Measurements from ENCODE around the gene AP3D1. TPM values are rescaled to one million over a fixed set of nuclear protein-coding genes. Genes with fewer than 3 reads are reported as not detected.

Gene AP3D1
- total RNA-seq, 1 donor from 2014 or later, result 169 TPM

DNA sequence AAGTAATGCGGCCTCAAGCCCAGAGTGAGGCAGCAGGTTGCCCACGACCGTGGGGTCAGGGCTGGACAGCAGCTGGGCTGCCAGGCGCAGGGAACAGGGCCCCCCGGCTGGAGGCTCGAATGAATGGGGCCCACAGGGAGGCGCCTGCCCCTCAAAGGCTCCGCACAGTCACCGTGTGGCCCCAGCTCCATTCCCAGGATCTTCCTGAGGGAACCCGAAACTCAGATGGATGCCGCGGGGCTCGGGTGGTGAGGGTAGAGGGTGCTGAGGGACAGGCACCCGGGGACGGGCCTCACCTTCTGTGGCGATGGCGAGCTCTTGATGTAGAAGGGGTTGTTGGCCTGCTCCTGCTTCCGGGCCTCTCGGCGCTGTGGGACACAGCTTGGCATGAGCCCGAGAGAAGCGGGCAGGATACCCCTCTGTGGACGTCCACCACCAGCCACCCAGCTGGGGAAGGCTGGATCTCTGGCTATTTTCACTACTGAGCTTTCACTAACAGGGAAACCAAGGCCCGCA, 35.4 kb downstream of the AP3D1 start:
- H3K27ac Mint-ChIP-seq (ENCODE audit: unreplicated experiment), result no peak overlapping the region
- H3K9me3 Mint-ChIP-seq (ENCODE audit: unreplicated experiment), result no peaks in the 10 kb centered on the region
- H3K4me3 Mint-ChIP-seq (ENCODE audit: unreplicated experiment), result no peak overlapping the region
- peaks cover 12% of the 10 kb centered on the region for H3K27me3 Mint-ChIP-seq (ENCODE audit: unreplicated experiment)
- no peak for DNase-seq (ENCODE audit: low spot score)
- TF ChIP-seq, protein P1, sequence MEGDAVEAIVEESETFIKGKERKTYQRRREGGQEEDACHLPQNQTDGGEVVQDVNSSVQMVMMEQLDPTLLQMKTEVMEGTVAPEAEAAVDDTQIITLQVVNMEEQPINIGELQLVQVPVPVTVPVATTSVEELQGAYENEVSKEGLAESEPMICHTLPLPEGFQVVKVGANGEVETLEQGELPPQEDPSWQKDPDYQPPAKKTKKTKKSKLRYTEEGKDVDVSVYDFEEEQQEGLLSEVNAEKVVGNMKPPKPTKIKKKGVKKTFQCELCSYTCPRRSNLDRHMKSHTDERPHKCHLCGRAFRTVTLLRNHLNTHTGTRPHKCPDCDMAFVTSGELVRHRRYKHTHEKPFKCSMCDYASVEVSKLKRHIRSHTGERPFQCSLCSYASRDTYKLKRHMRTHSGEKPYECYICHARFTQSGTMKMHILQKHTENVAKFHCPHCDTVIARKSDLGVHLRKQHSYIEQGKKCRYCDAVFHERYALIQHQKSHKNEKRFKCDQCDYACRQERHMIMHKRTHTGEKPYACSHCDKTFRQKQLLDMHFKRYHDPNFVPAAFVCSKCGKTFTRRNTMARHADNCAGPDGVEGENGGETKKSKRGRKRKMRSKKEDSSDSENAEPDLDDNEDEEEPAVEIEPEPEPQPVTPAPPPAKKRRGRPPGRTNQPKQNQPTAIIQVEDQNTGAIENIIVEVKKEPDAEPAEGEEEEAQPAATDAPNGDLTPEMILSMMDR (IDR thresholded peaks at IDR 0.05; ENCODE audit: unreplicated experiment), result no peak
- no peaks in the 10 kb centered on the region for H3K4me1 Mint-ChIP-seq (ENCODE audit: unreplicated experiment)
- H3K36me3 Mint-ChIP-seq (ENCODE audit: low read depth, unreplicated experiment), result peaks cover 39% of the 10 kb centered on the region

DNA sequence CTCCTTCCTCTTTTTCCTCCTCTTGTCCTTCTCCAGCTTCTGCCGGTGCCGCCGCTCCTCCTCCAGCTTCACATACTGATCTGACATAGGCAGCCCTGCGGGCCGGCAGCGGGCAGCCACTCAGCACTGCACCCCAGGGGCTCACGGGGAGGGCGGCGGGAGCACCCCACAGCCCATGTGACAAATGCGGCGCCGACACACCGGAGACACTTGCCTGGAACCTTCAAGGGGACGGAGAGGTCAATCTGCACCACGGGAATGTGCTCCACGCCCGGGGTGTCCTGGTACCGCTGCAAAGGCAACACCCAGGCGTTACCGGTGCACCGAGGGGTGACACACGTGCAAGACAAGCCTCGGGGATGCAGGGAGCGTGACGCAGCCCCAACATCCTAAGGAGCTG, 36.0 kb downstream of the AP3D1 start:
- TF ChIP-seq, protein P1 (IDR thresholded peaks at IDR 0.05; ENCODE audit: unreplicated experiment), result no peak
- Mint-ChIP-seq H3K9me3 (ENCODE audit: unreplicated experiment) (no peaks in the 10 kb centered on the region), H3K27ac (ENCODE audit: unreplicated experiment) (no peak overlapping the region), H3K4me3 (ENCODE audit: unreplicated experiment) (no peak overlapping the region), H3K27me3 (ENCODE audit: unreplicated experiment) (peaks cover 12% of the 10 kb centered on the region), H3K36me3 (ENCODE audit: low read depth, unreplicated experiment) (peaks cover 33% of the 10 kb centered on the region), H3K4me1 (ENCODE audit: unreplicated experiment) (no peaks in the 10 kb centered on the region)
- no peak for DNase-seq (ENCODE audit: low spot score)

DNA sequence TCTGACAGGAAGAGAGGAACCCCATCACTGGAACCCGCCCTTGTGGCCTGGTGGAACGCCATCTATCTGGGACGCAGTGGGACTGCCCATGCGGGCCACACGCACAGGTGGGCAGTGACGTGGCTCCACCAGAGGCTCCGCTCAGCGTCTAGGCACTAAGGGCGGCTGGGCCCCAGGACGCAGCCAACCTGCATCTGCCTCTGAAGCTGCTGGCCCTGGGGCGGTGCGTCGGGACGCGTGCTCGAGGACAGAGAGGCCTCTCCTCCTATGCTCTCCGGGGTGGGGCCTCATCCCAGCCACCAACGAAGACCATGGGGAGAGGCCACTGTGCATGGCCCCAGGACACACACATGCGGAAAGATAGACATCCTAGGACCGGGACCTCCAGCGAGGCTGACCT, 36.5 kb downstream of the AP3D1 start:
- H3K4me1 Mint-ChIP-seq (ENCODE audit: unreplicated experiment), result no peaks in the 10 kb centered on the region
- H3K27me3 Mint-ChIP-seq (ENCODE audit: unreplicated experiment), result peaks cover 11% of the 10 kb centered on the region
- no peaks in the 10 kb centered on the region for H3K9me3 Mint-ChIP-seq (ENCODE audit: unreplicated experiment)
- DNase-seq (ENCODE audit: low spot score), result no peak
- H3K36me3 Mint-ChIP-seq (ENCODE audit: low read depth, unreplicated experiment), result peaks cover 33% of the 10 kb centered on the region
- H3K27ac Mint-ChIP-seq (ENCODE audit: unreplicated experiment), result no peak overlapping the region
- TF ChIP-seq, protein P1 (IDR thresholded peaks at IDR 0.05; ENCODE audit: unreplicated experiment), result no peak
- no peak overlapping the region for H3K4me3 Mint-ChIP-seq (ENCODE audit: unreplicated experiment)

DNA sequence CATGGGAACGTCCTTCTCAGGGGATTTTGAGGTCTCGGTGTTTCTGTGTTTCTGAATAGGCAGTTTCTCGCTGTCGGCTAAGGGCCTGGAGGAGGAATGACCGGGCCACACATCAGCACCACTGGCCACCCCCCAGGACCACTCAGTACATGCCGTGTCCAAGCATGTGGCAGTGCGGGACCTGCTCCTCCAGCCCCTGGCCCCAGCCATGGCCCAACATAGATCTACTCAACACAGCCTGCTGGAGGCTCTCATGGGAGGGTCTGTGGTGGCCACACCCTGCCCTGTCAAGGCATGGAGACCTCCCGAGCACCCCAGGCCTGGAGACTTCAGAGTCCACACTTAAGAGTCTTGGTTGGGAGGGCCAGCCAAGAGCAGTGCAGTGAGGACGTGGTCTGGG, 37.1 kb downstream of the AP3D1 start:
- TF ChIP-seq, protein P1 (IDR thresholded peaks at IDR 0.05; ENCODE audit: unreplicated experiment), result no peak
- H3K36me3 Mint-ChIP-seq (ENCODE audit: low read depth, unreplicated experiment), result peaks cover 35% of the 10 kb centered on the region
- no peak for DNase-seq (ENCODE audit: low spot score)
- peak overlapping the region; percentile 16 for H3K4me3 Mint-ChIP-seq (ENCODE audit: unreplicated experiment)
- H3K4me1 Mint-ChIP-seq (ENCODE audit: unreplicated experiment), result no peaks in the 10 kb centered on the region
- H3K27me3 Mint-ChIP-seq (ENCODE audit: unreplicated experiment), result peaks cover 9% of the 10 kb centered on the region
- H3K9me3 Mint-ChIP-seq (ENCODE audit: unreplicated experiment), result no peaks in the 10 kb centered on the region
- peak overlapping the region; percentile 33 for H3K27ac Mint-ChIP-seq (ENCODE audit: unreplicated experiment)

DNA sequence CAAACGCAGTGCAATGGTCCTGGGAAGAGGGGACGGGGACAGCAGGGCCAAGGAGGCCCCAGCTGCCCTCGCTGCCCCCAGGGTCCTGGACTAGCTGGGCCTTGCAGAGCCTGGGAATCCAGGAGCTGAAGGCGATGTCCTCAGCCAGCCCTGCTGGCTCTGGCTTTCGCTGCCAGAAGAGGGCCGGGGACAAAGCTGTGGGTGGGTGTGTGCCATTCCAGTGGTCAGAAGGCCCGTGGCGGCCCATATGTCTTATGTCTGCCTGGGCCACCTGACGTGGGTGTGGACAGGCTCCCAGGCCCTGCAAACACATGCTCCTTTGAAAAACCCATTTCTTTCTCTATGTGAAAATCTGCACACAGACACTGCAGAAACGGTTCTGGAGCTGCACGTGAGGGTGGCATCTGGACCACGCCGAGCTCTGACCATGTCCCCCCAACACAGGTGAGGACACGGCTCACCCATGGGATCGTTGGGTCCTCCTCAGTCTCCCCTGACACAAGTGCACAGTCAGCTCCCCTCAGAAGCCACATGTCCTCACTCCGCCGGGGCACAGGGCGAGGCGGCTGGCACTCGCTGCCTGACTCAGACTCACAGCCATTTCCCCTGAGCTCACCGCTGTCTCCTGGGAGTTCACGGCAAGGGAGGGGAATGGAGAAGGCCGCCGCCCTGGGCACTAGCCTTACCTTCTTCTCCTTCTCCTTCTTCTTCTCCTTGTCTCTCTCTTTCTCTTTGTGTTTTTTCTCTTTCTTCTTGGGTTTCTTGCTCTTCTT, 37.7 kb downstream of the AP3D1 start:
- TF ChIP-seq, protein P1 (IDR thresholded peaks at IDR 0.05; ENCODE audit: unreplicated experiment), result no peak
- H3K4me1 Mint-ChIP-seq (ENCODE audit: unreplicated experiment), result no peaks in the 10 kb centered on the region
- H3K4me3 Mint-ChIP-seq (ENCODE audit: unreplicated experiment), result peak overlapping the region; percentile 16
- DNase-seq (ENCODE audit: low spot score), result no peak
- no peaks in the 10 kb centered on the region for H3K9me3 Mint-ChIP-seq (ENCODE audit: unreplicated experiment)
- H3K36me3 Mint-ChIP-seq (ENCODE audit: low read depth, unreplicated experiment), result peaks cover 38% of the 10 kb centered on the region
- peak overlapping the region; percentile 33 for H3K27ac Mint-ChIP-seq (ENCODE audit: unreplicated experiment)
- H3K27me3 Mint-ChIP-seq (ENCODE audit: unreplicated experiment), result peaks cover 13% of the 10 kb centered on the region

Data from endothelial cell (in vitro differentiated cells).